ENCODE results near the gene SCAMP3.

The SCAMP3 gene

GRCh38 chr1:155285063-155285462, 22.9 kb upstream of the SCAMP3 start:
- no peak for DNase-seq

- DNase-seq, result no peak
Measured at GRCh38 chr1:155284476-155284875, 22.3 kb upstream of the SCAMP3 start.

GRCh38 chr1:155282488-155283091, 20.4 kb upstream of the SCAMP3 start:
- no peak for DNase-seq

- peak in 1 of 3 experiments; percentile 24 for DNase-seq
Measured at GRCh38 chr1:155279268-155279667, 17.1 kb upstream of the SCAMP3 start.

GRCh38 chr1:155278689-155279160, 16.6 kb upstream of the SCAMP3 start:
- peak in 1 of 3 experiments; percentile 52 for DNase-seq

- DNase-seq, result peak; percentile 82 to 90 (median 83)
Measured at GRCh38 chr1:155277902-155278688, 15.9 kb upstream of the SCAMP3 start.

GRCh38 chr1:155277070-155277901, 15.1 kb upstream of the SCAMP3 start, which contains the start of gene HCN3:
HCN3 (plus strand) TSS chr1:155277463; CDS start chr1:155277591, 128 bp downstream.
- peak; percentile 98 to 100 (median 99) for DNase-seq

GRCh38 chr1:155273343-155274245, 11.4 kb upstream of the SCAMP3 start, which contains the start of gene CLK2:
CLK2 (minus strand) TSS chr1:155273504; CDS start chr1:155270977, 2,527 bp downstream.
- peak; percentile 94 to 100 (median 97) for DNase-seq

GRCh38 chr1:155272466-155273342, 10.5 kb upstream of the SCAMP3 start:
- peak in 2 of 3 experiments; percentile 67 to 87 for DNase-seq

- no peak for DNase-seq
Measured at GRCh38 chr1:155269381-155269780, 7.2 kb upstream of the SCAMP3 start.

GRCh38 chr1:155268630-155269029, 6.5 kb upstream of the SCAMP3 start:
- DNase-seq, result no peak

GRCh38 chr1:155267373-155267772, 5.2 kb upstream of the SCAMP3 start:
- no peak for DNase-seq

GRCh38 chr1:155266553-155266952, 4.4 kb upstream of the SCAMP3 start:
- no peak for DNase-seq

GRCh38 chr1:155263067-155263466, 907 bp upstream of the SCAMP3 start:
- no peak for DNase-seq

- DNase-seq, result no peak
Measured at GRCh38 chr1:155261493-155261851, 688 bp downstream of the SCAMP3 start.

- no peak for DNase-seq
Measured at GRCh38 chr1:155260276-155260675, 1.9 kb downstream of the SCAMP3 start.

- DNase-seq, result no peak
Measured at GRCh38 chr1:155256058-155256852, 5.9 kb downstream of the SCAMP3 start.

- peak; percentile 83 to 90 (median 89) for DNase-seq
Measured at GRCh38 chr1:155255243-155256007, 6.7 kb downstream of the SCAMP3 start, which contains the start of gene ENTREP3. ENTREP3 (minus strand) TSS chr1:155255483; CDS start chr1:155254877, 606 bp downstream.

- peak in 2 of 3 experiments; percentile 67 to 73 for DNase-seq
Measured at GRCh38 chr1:155254714-155255242, 7.4 kb downstream of the SCAMP3 start.
